ENCODE measurements around the gene MRPS33. TPM values are rescaled to one million over a fixed set of nuclear protein-coding genes. Genes with fewer than 3 reads are reported as not detected.
A peak's percentile ranks its signal among the peaks of the same experiment; 100 is the strongest.

The MRPS33 gene
- total RNA-seq, 2 donors from 2014 or later, result 23.7 to 30.6 TPM

- DNase-seq, result no peak
- ATAC-seq, result no peak
- no peaks in the 10 kb centered on the region for H3K4me1 Mint-ChIP-seq
- no peaks in the 10 kb centered on the region for H3K9me3 ChIP-seq (ENCODE audit: control insufficient read depth, low read length, poor library complexity, severe bottlenecking)
- H3K36me3 Mint-ChIP-seq (ENCODE audit: low read depth), result no peaks in the 10 kb centered on the region
- no peak overlapping the region for H3K4me3 Mint-ChIP-seq
- H3K27me3 Mint-ChIP-seq, result peaks cover 17% of the 10 kb centered on the region
- H3K27ac Mint-ChIP-seq, result no peak overlapping the region
Measured at GRCh38 chr7:141001122-141001521, 13.6 kb downstream of the MRPS33 start.

GRCh38 chr7:140998715-140999114 lies 16.0 kb downstream of the MRPS33 start:
- Mint-ChIP-seq H3K4me1 (no peaks in the 10 kb centered on the region), H3K27me3 (peaks cover 17% of the 10 kb centered on the region), H3K27ac (no peak overlapping the region), H3K4me3 (no peak overlapping the region), H3K36me3 (ENCODE audit: low read depth) (no peaks in the 10 kb centered on the region)
- H3K9me3 ChIP-seq (ENCODE audit: control insufficient read depth, low read length, poor library complexity, severe bottlenecking), result no peaks in the 10 kb centered on the region
- DNase-seq (no peak), ATAC-seq (no peak)

DNA sequence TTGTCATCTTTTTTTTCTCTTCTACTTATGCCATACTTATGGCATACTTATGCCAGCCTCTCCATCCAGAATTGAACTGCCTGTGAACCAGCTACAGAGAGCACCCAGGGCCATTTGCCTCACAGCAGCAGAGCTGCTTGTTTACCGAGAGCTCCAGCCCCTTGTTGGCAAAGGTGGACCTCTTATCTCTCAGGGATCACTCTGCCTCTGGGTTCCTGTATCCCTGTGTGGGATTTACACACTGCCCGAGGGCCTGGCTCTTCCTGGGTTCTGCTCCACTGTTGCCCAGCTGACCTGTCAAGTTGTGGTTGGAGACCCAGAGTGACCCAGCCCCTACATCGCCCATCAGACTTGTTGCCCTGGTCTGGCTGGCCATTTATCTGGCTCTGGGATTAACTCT lies 22.3 kb downstream of the MRPS33 start:
- no peak for DNase-seq
- H3K27me3 Mint-ChIP-seq, result peaks cover 9% of the 10 kb centered on the region
- peak overlapping the region; percentile 12 for H3K4me3 Mint-ChIP-seq
- H3K9me3 ChIP-seq (ENCODE audit: control insufficient read depth, low read length, poor library complexity, severe bottlenecking), result no peaks in the 10 kb centered on the region
- H3K36me3 Mint-ChIP-seq (ENCODE audit: low read depth), result no peaks in the 10 kb centered on the region
- H3K27ac Mint-ChIP-seq, result no peak overlapping the region
- H3K4me1 Mint-ChIP-seq, result no peaks in the 10 kb centered on the region
- ATAC-seq, result no peak

- ATAC-seq (no peak), DNase-seq (no peak)
- no peak overlapping the region for H3K4me3 Mint-ChIP-seq
- no peak overlapping the region for H3K27ac Mint-ChIP-seq
- H3K4me1 Mint-ChIP-seq, result no peaks in the 10 kb centered on the region
- peaks cover 21% of the 10 kb centered on the region for H3K27me3 Mint-ChIP-seq
- H3K9me3 ChIP-seq (ENCODE audit: control insufficient read depth, low read length, poor library complexity, severe bottlenecking), result no peaks in the 10 kb centered on the region
- H3K36me3 Mint-ChIP-seq (ENCODE audit: low read depth), result no peaks in the 10 kb centered on the region
Measured at GRCh38 chr7:140990193-140990962, 24.4 kb downstream of the MRPS33 start.

DNA sequence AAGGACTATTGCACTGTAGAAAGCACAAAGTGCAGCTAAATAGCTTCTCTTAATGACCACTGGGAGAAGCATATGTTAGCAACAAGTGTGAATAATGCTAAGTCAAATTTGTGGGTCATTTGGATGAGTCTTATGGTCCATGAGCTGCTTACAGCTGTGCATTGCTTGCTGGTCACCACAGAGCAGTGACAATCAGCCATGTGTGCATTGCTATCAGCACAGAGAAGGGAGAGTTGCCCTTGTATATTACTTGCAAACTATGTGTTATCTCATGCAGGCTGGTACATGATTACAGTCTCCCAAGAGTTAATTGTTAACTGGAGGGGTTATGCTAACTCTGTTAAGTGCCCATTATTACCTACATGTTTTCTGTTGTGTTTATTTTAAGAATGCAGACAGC lies 25.7 kb downstream of the MRPS33 start:
- H3K4me1 Mint-ChIP-seq, result no peaks in the 10 kb centered on the region
- ATAC-seq (no peak), DNase-seq (no peak)
- H3K36me3 Mint-ChIP-seq (ENCODE audit: low read depth), result no peaks in the 10 kb centered on the region
- peaks cover 21% of the 10 kb centered on the region for H3K27me3 Mint-ChIP-seq
- H3K4me3 Mint-ChIP-seq, result no peak overlapping the region
- H3K27ac Mint-ChIP-seq, result no peak overlapping the region
- peaks cover 2% of the 10 kb centered on the region for H3K9me3 ChIP-seq (ENCODE audit: control insufficient read depth, low read length, poor library complexity, severe bottlenecking)

GRCh38 chr7:140983802-140984201 lies 30.9 kb downstream of the MRPS33 start:
- peaks cover 23% of the 10 kb centered on the region for H3K27me3 Mint-ChIP-seq
- peaks cover 2% of the 10 kb centered on the region for H3K9me3 ChIP-seq (ENCODE audit: control insufficient read depth, low read length, poor library complexity, severe bottlenecking)
- no peak for DNase-seq
- H3K4me1 Mint-ChIP-seq, result no peaks in the 10 kb centered on the region
- H3K36me3 Mint-ChIP-seq (ENCODE audit: low read depth), result no peaks in the 10 kb centered on the region
- H3K4me3 Mint-ChIP-seq, result no peak overlapping the region
- ATAC-seq, result no peak
- H3K27ac Mint-ChIP-seq, result no peak overlapping the region

DNA sequence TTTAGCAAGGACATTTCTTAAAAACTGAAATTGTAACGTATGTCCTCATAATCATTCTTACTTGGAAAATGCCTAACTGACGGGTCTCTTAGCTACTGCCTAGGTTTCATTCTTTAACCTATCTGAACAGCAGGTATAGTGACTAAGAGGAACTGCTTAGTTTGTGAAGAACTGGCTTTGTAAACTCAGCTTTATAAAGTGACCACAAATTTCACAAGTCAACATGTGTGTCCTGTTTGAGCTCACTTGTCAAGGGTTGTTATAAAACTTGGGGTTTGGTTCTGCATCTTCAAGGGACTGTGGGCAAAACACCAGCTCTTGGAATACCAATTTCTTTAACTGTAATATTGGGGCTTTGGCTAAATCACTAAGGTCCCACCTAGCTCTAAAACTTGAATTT lies 32.2 kb downstream of the MRPS33 start:
- Mint-ChIP-seq H3K36me3 (ENCODE audit: low read depth) (no peaks in the 10 kb centered on the region), H3K27ac (no peak overlapping the region), H3K4me3 (no peak overlapping the region), H3K27me3 (peaks cover 23% of the 10 kb centered on the region), H3K4me1 (no peaks in the 10 kb centered on the region)
- no peak for DNase-seq
- peaks cover 2% of the 10 kb centered on the region for H3K9me3 ChIP-seq (ENCODE audit: control insufficient read depth, low read length, poor library complexity, severe bottlenecking)
- no peak for ATAC-seq

DNA sequence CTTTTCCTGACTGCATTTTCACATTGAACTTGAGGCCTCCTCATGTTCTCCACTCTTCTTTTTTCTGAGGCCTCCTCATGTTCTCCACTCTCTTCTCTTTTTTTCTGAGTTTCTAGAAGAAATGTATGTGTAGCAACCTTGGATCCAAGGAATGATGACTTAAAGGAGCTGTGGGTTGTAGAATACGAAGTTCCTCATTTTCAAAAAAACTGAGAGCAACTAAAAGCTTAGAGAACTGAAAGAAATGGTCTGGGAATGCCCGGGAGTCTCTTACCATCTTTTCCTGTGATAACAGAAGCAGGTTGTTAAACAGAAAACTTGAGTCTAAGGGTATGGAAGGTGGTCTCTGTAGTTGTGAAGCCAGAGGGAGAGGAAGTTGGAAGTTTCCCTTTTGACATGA lies 32.8 kb downstream of the MRPS33 start:
- no peak overlapping the region for H3K4me3 Mint-ChIP-seq
- no peak overlapping the region for H3K27ac Mint-ChIP-seq
- no peak for DNase-seq
- no peak for ATAC-seq
- H3K27me3 Mint-ChIP-seq, result peaks cover 22% of the 10 kb centered on the region
- no peaks in the 10 kb centered on the region for H3K4me1 Mint-ChIP-seq
- H3K9me3 ChIP-seq (ENCODE audit: control insufficient read depth, low read length, poor library complexity, severe bottlenecking), result peaks cover 2% of the 10 kb centered on the region
- no peaks in the 10 kb centered on the region for H3K36me3 Mint-ChIP-seq (ENCODE audit: low read depth)

- ATAC-seq, result no peak
- Mint-ChIP-seq H3K27ac (no peak overlapping the region), H3K4me3 (no peak overlapping the region), H3K36me3 (ENCODE audit: low read depth) (no peaks in the 10 kb centered on the region), H3K4me1 (no peaks in the 10 kb centered on the region), H3K27me3 (peaks cover 12% of the 10 kb centered on the region)
- DNase-seq, result no peak
- no peaks in the 10 kb centered on the region for H3K9me3 ChIP-seq (ENCODE audit: control insufficient read depth, low read length, poor library complexity, severe bottlenecking)
Measured at GRCh38 chr7:140977741-140978140, 37.0 kb downstream of the MRPS33 start.

GRCh38 chr7:140972876-140973829 lies 41.6 kb downstream of the MRPS33 start:
- Mint-ChIP-seq H3K4me3 (no peak overlapping the region), H3K27ac (no peak overlapping the region), H3K4me1 (no peaks in the 10 kb centered on the region), H3K27me3 (peaks cover 6% of the 10 kb centered on the region), H3K36me3 (ENCODE audit: low read depth) (no peaks in the 10 kb centered on the region)
- ATAC-seq, result no peak
- H3K9me3 ChIP-seq (ENCODE audit: control insufficient read depth, low read length, poor library complexity, severe bottlenecking), result no peaks in the 10 kb centered on the region
- DNase-seq, result no peak

- H3K27me3 Mint-ChIP-seq, result peaks cover 12% of the 10 kb centered on the region
- no peaks in the 10 kb centered on the region for H3K9me3 ChIP-seq (ENCODE audit: control insufficient read depth, low read length, poor library complexity, severe bottlenecking)
- no peaks in the 10 kb centered on the region for H3K36me3 Mint-ChIP-seq (ENCODE audit: low read depth)
- ATAC-seq, result no peak
- no peak overlapping the region for H3K4me3 Mint-ChIP-seq
- no peak for DNase-seq
- no peak overlapping the region for H3K27ac Mint-ChIP-seq
- H3K4me1 Mint-ChIP-seq, result no peaks in the 10 kb centered on the region
Measured at GRCh38 chr7:140972344-140972743, 42.4 kb downstream of the MRPS33 start.

GRCh38 chr7:140967438-140967837 lies 47.3 kb downstream of the MRPS33 start:
- Mint-ChIP-seq H3K36me3 (ENCODE audit: low read depth) (no peaks in the 10 kb centered on the region), H3K4me1 (no peaks in the 10 kb centered on the region), H3K4me3 (no peak overlapping the region), H3K27me3 (peaks cover 22% of the 10 kb centered on the region), H3K27ac (peak overlapping the region; percentile 39)
- ATAC-seq (no peak), DNase-seq (no peak)
- no peaks in the 10 kb centered on the region for H3K9me3 ChIP-seq (ENCODE audit: control insufficient read depth, low read length, poor library complexity, severe bottlenecking)

- no peaks in the 10 kb centered on the region for H3K4me1 Mint-ChIP-seq
- no peak overlapping the region for H3K4me3 Mint-ChIP-seq
- DNase-seq (no peak), ATAC-seq (no peak)
- no peaks in the 10 kb centered on the region for H3K36me3 Mint-ChIP-seq (ENCODE audit: low read depth)
- no peak overlapping the region for H3K27ac Mint-ChIP-seq
- peaks cover 17% of the 10 kb centered on the region for H3K27me3 Mint-ChIP-seq
- H3K9me3 ChIP-seq (ENCODE audit: control insufficient read depth, low read length, poor library complexity, severe bottlenecking), result no peaks in the 10 kb centered on the region
Measured at GRCh38 chr7:140966561-140967233, 48.1 kb downstream of the MRPS33 start.
